ENCODE results near the gene SERPINA9.

- TF ChIP-seq, protein P1, sequence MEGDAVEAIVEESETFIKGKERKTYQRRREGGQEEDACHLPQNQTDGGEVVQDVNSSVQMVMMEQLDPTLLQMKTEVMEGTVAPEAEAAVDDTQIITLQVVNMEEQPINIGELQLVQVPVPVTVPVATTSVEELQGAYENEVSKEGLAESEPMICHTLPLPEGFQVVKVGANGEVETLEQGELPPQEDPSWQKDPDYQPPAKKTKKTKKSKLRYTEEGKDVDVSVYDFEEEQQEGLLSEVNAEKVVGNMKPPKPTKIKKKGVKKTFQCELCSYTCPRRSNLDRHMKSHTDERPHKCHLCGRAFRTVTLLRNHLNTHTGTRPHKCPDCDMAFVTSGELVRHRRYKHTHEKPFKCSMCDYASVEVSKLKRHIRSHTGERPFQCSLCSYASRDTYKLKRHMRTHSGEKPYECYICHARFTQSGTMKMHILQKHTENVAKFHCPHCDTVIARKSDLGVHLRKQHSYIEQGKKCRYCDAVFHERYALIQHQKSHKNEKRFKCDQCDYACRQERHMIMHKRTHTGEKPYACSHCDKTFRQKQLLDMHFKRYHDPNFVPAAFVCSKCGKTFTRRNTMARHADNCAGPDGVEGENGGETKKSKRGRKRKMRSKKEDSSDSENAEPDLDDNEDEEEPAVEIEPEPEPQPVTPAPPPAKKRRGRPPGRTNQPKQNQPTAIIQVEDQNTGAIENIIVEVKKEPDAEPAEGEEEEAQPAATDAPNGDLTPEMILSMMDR (optimal IDR thresholded peaks at IDR 0.05 in 1 of 3, IDR thresholded peaks at IDR 0.05 in 1 of 3, conservative IDR thresholded peaks at IDR 0.05 in 1 of 3; ENCODE audit: extremely low read depth in 1 of 3, insufficient read depth in 2 of 3, low read length in 3 of 3): no peak
- TF ChIP-seq EZH2 (IDR thresholded peaks at IDR 0.05; ENCODE audit: low read length): no peak
These were observed 18.1 kb upstream of the SERPINA9 start for GRCh38 chr14:94494085-94494484.
